Measurements from ENCODE around the gene MBD5. TPM values are rescaled to one million over a fixed set of nuclear protein-coding genes. Genes with fewer than 3 reads are reported as not detected.

The MBD5 gene
- total RNA-seq, 1 donor from 2014 or later: 38.8 TPM

DNA sequence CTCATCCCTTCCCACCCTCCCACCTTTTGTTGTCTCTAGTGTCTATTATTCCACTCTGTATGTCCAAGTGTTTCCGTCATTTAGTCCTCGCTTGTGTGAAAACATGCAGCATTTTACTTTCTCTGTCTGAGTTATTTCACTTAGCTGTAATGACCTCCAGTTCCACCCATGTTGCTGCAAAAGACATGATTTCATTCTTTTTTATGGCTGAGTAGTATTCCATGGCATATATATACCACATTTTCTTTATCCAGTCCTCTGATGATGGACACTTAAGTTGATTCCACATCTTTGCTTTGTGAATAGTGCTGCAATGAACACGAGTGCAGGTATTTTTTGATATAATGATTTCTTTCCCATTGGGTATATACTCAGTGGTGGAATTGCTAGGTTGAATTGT, 296.7 kb downstream of the MBD5 start:
- Mint-ChIP-seq H3K9me3 (peaks cover 2% of the 10 kb centered on the region), H3K27ac (no peak overlapping the region), H3K4me3 (no peak overlapping the region), H3K4me1 (no peaks in the 10 kb centered on the region), H3K36me3 (peaks cover 4% of the 10 kb centered on the region), H3K27me3 (ENCODE audit: insufficient read depth, low read depth) (peaks cover 2% of the 10 kb centered on the region)
- H3K27ac ChIP-seq: no peak overlapping the region
- DNase-seq (ENCODE audit: low spot score): no peak
- no peak overlapping the region for H3K4me2 ChIP-seq
- no peak overlapping the region for H2AFZ ChIP-seq (replicated peaks)
- H3K79me2 ChIP-seq (ENCODE audit: low read depth): no peaks in the 10 kb centered on the region
- no peak for TF ChIP-seq EZH2phosphoT487 (IDR thresholded peaks at IDR 0.05)
- no peak for TF ChIP-seq EZH2 (IDR thresholded peaks at IDR 0.05)
- TF ChIP-seq, protein P1, sequence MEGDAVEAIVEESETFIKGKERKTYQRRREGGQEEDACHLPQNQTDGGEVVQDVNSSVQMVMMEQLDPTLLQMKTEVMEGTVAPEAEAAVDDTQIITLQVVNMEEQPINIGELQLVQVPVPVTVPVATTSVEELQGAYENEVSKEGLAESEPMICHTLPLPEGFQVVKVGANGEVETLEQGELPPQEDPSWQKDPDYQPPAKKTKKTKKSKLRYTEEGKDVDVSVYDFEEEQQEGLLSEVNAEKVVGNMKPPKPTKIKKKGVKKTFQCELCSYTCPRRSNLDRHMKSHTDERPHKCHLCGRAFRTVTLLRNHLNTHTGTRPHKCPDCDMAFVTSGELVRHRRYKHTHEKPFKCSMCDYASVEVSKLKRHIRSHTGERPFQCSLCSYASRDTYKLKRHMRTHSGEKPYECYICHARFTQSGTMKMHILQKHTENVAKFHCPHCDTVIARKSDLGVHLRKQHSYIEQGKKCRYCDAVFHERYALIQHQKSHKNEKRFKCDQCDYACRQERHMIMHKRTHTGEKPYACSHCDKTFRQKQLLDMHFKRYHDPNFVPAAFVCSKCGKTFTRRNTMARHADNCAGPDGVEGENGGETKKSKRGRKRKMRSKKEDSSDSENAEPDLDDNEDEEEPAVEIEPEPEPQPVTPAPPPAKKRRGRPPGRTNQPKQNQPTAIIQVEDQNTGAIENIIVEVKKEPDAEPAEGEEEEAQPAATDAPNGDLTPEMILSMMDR (IDR thresholded peaks at IDR 0.05): no peak
- no peak overlapping the region for H3K9ac ChIP-seq
- no peaks in the 10 kb centered on the region for H3F3A ChIP-seq (ENCODE audit: low read depth)
- H3K4me3 ChIP-seq: no peak overlapping the region
- no peaks in the 10 kb centered on the region for H3K27me3 ChIP-seq
- H3K4me1 ChIP-seq: no peaks in the 10 kb centered on the region
- H4K20me1 ChIP-seq (ENCODE audit: low read depth): no peaks in the 10 kb centered on the region
- H3K9me3 ChIP-seq (ENCODE audit: low read depth): peaks cover 3% of the 10 kb centered on the region
- H3K36me3 ChIP-seq: no peaks in the 10 kb centered on the region

DNA sequence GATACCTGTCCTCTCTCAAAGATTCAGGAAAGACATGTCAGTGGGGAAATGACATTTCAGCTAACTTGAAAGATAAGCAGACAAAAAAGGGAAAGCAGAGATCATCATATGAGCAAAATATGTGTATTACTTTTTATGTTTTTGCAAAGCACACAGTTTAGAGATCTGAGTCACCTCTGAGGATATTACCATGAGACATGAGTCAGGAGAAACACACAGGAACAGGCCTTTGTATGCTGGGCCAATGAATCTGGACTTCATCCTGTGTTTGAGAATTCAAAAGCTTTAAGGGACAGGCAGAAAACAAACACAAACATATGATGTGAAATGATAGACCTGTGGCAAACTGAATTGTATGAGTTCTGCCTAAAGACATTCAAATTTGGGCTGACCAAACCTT, 317.6 kb downstream of the MBD5 start:
- Mint-ChIP-seq H3K27ac (no peak overlapping the region), H3K9me3 (no peaks in the 10 kb centered on the region), H3K4me3 (no peak overlapping the region), H3K36me3 (peaks cover 14% of the 10 kb centered on the region), H3K4me1 (no peaks in the 10 kb centered on the region), H3K27me3 (ENCODE audit: insufficient read depth, low read depth) (no peaks in the 10 kb centered on the region)
- Histone ChIP-seq H3K79me2 (ENCODE audit: low read depth) (no peaks in the 10 kb centered on the region), H3F3A (ENCODE audit: low read depth) (no peaks in the 10 kb centered on the region), H2AFZ (replicated peaks) (no peak overlapping the region), H3K9me3 (ENCODE audit: low read depth) (no peaks in the 10 kb centered on the region), H3K36me3 (peaks cover 3% of the 10 kb centered on the region), H4K20me1 (ENCODE audit: low read depth) (no peaks in the 10 kb centered on the region), H3K4me2 (no peak overlapping the region), H3K27me3 (no peaks in the 10 kb centered on the region), H3K4me3 (no peak overlapping the region), H3K27ac (no peak overlapping the region), H3K4me1 (no peaks in the 10 kb centered on the region), H3K9ac (no peak overlapping the region)
- TF ChIP-seq EZH2phosphoT487 (IDR thresholded peaks at IDR 0.05): no peak
- TF ChIP-seq, protein P1 (IDR thresholded peaks at IDR 0.05): no peak
- DNase-seq (ENCODE audit: low spot score): no peak

DNA sequence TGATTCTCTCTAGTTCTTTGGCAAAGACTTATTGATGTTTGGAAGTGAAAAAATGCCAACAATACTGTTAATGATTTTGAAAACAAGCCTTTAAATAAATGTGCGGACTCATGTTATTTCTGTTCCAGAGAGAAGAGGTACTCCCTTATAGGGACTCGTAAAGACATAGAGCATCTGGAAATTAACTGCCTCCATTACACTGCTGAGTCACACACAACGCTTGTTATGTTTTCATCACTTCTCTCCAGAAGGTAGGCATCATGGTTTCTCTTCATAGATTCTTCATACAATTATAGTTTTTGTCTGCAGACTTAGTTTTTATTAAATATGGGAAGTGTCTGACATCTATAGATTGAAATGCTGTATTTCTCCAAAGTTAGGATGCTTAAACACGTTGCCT, 321.2 kb downstream of the MBD5 start:
- H2AFZ ChIP-seq (replicated peaks): no peak overlapping the region
- H3K9me3 ChIP-seq (ENCODE audit: low read depth): no peaks in the 10 kb centered on the region
- H3K4me3 ChIP-seq: no peak overlapping the region
- H3K4me1 ChIP-seq: no peaks in the 10 kb centered on the region
- H3K27ac ChIP-seq: no peak overlapping the region
- no peaks in the 10 kb centered on the region for H4K20me1 ChIP-seq (ENCODE audit: low read depth)
- H3K4me1 Mint-ChIP-seq: no peaks in the 10 kb centered on the region
- H3K27ac Mint-ChIP-seq: no peak overlapping the region
- no peak overlapping the region for H3K9ac ChIP-seq
- peaks cover 6% of the 10 kb centered on the region for H3K36me3 ChIP-seq
- peaks cover 8% of the 10 kb centered on the region for H3K36me3 Mint-ChIP-seq
- H3F3A ChIP-seq (ENCODE audit: low read depth): no peaks in the 10 kb centered on the region
- no peaks in the 10 kb centered on the region for H3K79me2 ChIP-seq (ENCODE audit: low read depth)
- TF ChIP-seq EZH2phosphoT487 (IDR thresholded peaks at IDR 0.05): no peak
- TF ChIP-seq, protein P1 (IDR thresholded peaks at IDR 0.05): no peak
- no peak for TF ChIP-seq EZH2 (IDR thresholded peaks at IDR 0.05)
- no peaks in the 10 kb centered on the region for H3K27me3 ChIP-seq
- no peaks in the 10 kb centered on the region for H3K9me3 Mint-ChIP-seq
- DNase-seq (ENCODE audit: low spot score): no peak
- H3K27me3 Mint-ChIP-seq (ENCODE audit: insufficient read depth, low read depth): no peaks in the 10 kb centered on the region
- H3K4me3 Mint-ChIP-seq: no peak overlapping the region
- no peak overlapping the region for H3K4me2 ChIP-seq

Measured in neural progenitor cell (in vitro differentiated cells).